Measurements from ENCODE around the gene C1QA.

C1QA gene

GRCh38 chr1:22598736-22599135, 37.7 kb upstream of the C1QA start:
- Histone ChIP-seq H3K9me3 (ENCODE audit: control insufficient read depth in 5 of 5, low read length in 5 of 5) (no peaks in the 10 kb centered on the region), H3K9ac (ENCODE audit: low read length in 5 of 5) (no peak overlapping the region), H3K4me3 (ENCODE audit: low read depth in 1 of 5, low read length in 5 of 5) (no peak overlapping the region), H3K36me3 (ENCODE audit: control insufficient read depth in 5 of 5, insufficient read depth in 5 of 5, low read length in 5 of 5) (no peaks in the 10 kb centered on the region), H3K4me1 (ENCODE audit: control insufficient read depth in 5 of 5, insufficient read depth in 5 of 5, low read length in 5 of 5) (peaks cover 0 to 2% (median 0%) of the 10 kb centered on the region in 5 donors), H3K27me3 (ENCODE audit: control insufficient read depth in 5 of 5, insufficient read depth in 4 of 5, low read length in 5 of 5) (peaks cover 34 to 50% (median 42%) of the 10 kb centered on the region in 5 donors), H3K27ac (ENCODE audit: low read depth, low read length) (no peak overlapping the region)

DNA sequence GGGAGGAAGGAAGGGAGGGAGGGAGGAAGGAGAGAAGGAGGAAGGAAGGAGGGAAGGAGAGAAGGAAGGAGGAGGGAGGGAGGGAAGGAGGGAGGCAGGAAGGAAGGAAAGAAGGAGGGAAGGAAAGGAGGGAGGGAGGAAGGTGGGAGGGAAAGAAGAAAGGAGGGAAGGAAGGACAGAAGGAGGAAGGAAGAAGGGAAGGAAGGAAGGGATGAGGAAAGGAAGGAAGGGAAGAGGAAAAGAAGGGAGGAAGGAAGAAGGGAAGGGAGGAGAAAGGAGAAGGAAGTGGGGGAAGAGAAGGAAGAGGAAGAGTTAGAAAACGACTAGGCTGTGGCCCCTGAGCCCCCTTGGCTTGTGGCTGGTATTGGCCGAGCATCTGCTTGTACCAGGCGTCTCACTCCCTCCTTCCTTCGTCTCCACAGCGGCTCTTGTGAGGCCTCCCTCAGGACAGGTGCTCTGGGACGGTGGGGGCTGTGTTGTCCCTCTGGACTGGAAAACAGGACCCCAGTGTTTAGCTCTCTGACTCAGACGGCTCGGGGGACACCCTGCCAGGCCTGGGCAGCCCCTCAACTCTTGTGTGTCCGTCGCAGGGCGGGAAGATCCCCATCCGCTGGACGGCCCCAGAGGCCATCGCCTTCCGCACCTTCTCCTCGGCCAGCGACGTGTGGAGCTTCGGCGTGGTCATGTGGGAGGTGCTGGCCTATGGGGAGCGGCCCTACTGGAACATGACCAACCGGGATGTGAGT, 36.2 kb upstream of the C1QA start:
- Histone ChIP-seq H3K36me3 (ENCODE audit: control insufficient read depth in 5 of 5, insufficient read depth in 5 of 5, low read length in 5 of 5) (no peaks in the 10 kb centered on the region), H3K4me3 (ENCODE audit: low read depth in 1 of 5, low read length in 5 of 5) (no peak overlapping the region), H3K9me3 (ENCODE audit: control insufficient read depth in 5 of 5, low read length in 5 of 5) (no peaks in the 10 kb centered on the region), H3K27me3 (ENCODE audit: control insufficient read depth in 5 of 5, insufficient read depth in 4 of 5, low read length in 5 of 5) (peaks cover 31 to 51% (median 42%) of the 10 kb centered on the region in 5 donors), H3K9ac (ENCODE audit: low read length in 5 of 5) (no peak overlapping the region), H3K27ac (ENCODE audit: low read depth, low read length) (no peak overlapping the region), H3K4me1 (ENCODE audit: control insufficient read depth in 5 of 5, insufficient read depth in 5 of 5, low read length in 5 of 5) (peaks cover 0 to 2% (median 0%) of the 10 kb centered on the region in 5 donors)

GRCh38 chr1:22600817-22601605, 35.4 kb upstream of the C1QA start:
- Histone ChIP-seq H3K4me1 (ENCODE audit: control insufficient read depth in 5 of 5, insufficient read depth in 5 of 5, low read length in 5 of 5) (peaks cover 0 to 2% (median 0%) of the 10 kb centered on the region in 5 donors), H3K4me3 (ENCODE audit: low read depth in 1 of 5, low read length in 5 of 5) (no peak overlapping the region), H3K9me3 (ENCODE audit: control insufficient read depth in 5 of 5, low read length in 5 of 5) (no peaks in the 10 kb centered on the region), H3K27me3 (ENCODE audit: control insufficient read depth in 5 of 5, insufficient read depth in 4 of 5, low read length in 5 of 5) (peaks cover 24 to 47% (median 42%) of the 10 kb centered on the region in 5 donors), H3K36me3 (ENCODE audit: control insufficient read depth in 5 of 5, insufficient read depth in 5 of 5, low read length in 5 of 5) (no peaks in the 10 kb centered on the region), H3K27ac (ENCODE audit: low read depth, low read length) (no peak overlapping the region), H3K9ac (ENCODE audit: low read length in 5 of 5) (no peak overlapping the region)

- Histone ChIP-seq H3K36me3 (ENCODE audit: control insufficient read depth in 5 of 5, insufficient read depth in 5 of 5, low read length in 5 of 5) (no peaks in the 10 kb centered on the region), H3K9ac (ENCODE audit: low read length in 5 of 5) (no peak overlapping the region), H3K27me3 (ENCODE audit: control insufficient read depth in 5 of 5, insufficient read depth in 4 of 5, low read length in 5 of 5) (peaks cover 28 to 50% (median 42%) of the 10 kb centered on the region in 5 donors)
Observed at GRCh38 chr1:22601610-22602009, 34.8 kb upstream of the C1QA start.

DNA sequence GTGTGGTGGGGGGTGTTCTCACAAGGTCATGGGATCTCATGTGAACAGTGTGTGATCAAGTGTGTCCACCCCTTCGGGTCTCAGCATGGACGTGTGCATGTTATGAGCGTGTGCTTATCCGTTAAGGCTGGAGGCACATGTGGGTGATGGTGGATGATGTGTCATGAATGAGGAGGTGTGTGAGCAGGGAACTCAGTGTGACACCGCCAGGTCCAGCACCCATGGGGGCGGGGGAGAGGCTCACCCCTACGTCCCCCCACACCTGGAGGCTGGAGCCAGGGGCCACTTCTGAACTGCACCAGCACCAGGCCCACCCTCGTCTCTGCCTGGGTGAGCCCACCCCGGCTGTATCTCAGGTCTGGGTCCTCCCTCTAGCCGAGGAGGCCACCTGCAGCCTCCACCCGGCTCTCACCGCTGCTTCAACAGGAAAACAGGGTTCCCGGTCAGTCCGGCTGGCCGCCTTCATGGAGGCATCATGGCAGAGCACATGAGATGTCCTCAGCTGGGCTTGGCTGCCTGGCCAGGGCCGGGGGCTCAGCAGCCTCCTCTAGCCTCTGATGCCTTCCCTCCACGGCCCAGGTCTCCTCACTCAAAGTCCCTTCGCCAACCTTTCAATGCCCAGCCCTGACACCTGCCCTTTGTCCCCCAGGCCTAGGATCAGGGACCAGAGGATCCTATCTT, 34.2 kb upstream of the C1QA start:
- Histone ChIP-seq H3K36me3 (ENCODE audit: control insufficient read depth in 5 of 5, insufficient read depth in 5 of 5, low read length in 5 of 5) (no peaks in the 10 kb centered on the region), H3K4me3 (ENCODE audit: low read depth in 1 of 5, low read length in 5 of 5) (no peak overlapping the region), H3K27me3 (ENCODE audit: control insufficient read depth in 5 of 5, insufficient read depth in 4 of 5, low read length in 5 of 5) (peaks cover 28 to 50% (median 42%) of the 10 kb centered on the region in 5 donors), H3K27ac (ENCODE audit: low read depth, low read length) (no peak overlapping the region), H3K9ac (ENCODE audit: low read length in 5 of 5) (no peak overlapping the region), H3K4me1 (ENCODE audit: control insufficient read depth in 5 of 5, insufficient read depth in 5 of 5, low read length in 5 of 5) (peaks cover 0 to 2% (median 0%) of the 10 kb centered on the region in 5 donors), H3K9me3 (ENCODE audit: control insufficient read depth in 5 of 5, low read length in 5 of 5) (no peaks in the 10 kb centered on the region)

More at GRCh38 chr1:22601610-22602009, 34.8 kb upstream of the C1QA start:
- Histone ChIP-seq H3K27ac (ENCODE audit: low read depth, low read length) (no peak overlapping the region), H3K4me1 (ENCODE audit: control insufficient read depth in 5 of 5, insufficient read depth in 5 of 5, low read length in 5 of 5) (peaks cover 0 to 2% (median 0%) of the 10 kb centered on the region in 5 donors), H3K9me3 (ENCODE audit: control insufficient read depth in 5 of 5, low read length in 5 of 5) (no peaks in the 10 kb centered on the region), H3K4me3 (ENCODE audit: low read depth in 1 of 5, low read length in 5 of 5) (no peak overlapping the region)

GRCh38 chr1:22606161-22606560, 30.3 kb upstream of the C1QA start:
- no peak overlapping the region for H3K4me3 ChIP-seq (ENCODE audit: low read depth in 1 of 5, low read length in 5 of 5)
- H3K36me3 ChIP-seq (ENCODE audit: control insufficient read depth in 5 of 5, insufficient read depth in 5 of 5, low read length in 5 of 5), result no peaks in the 10 kb centered on the region
- H3K9ac ChIP-seq (ENCODE audit: low read length in 5 of 5), result no peak overlapping the region
- H3K27me3 ChIP-seq (ENCODE audit: control insufficient read depth in 5 of 5, insufficient read depth in 4 of 5, low read length in 5 of 5), result peaks cover 27 to 52% (median 46%) of the 10 kb centered on the region in 5 donors
- peaks cover 0 to 2% (median 0%) of the 10 kb centered on the region in 5 donors for H3K4me1 ChIP-seq (ENCODE audit: control insufficient read depth in 5 of 5, insufficient read depth in 5 of 5, low read length in 5 of 5)
- H3K9me3 ChIP-seq (ENCODE audit: control insufficient read depth in 5 of 5, low read length in 5 of 5), result no peaks in the 10 kb centered on the region
- H3K27ac ChIP-seq (ENCODE audit: low read depth, low read length), result no peak overlapping the region

DNA sequence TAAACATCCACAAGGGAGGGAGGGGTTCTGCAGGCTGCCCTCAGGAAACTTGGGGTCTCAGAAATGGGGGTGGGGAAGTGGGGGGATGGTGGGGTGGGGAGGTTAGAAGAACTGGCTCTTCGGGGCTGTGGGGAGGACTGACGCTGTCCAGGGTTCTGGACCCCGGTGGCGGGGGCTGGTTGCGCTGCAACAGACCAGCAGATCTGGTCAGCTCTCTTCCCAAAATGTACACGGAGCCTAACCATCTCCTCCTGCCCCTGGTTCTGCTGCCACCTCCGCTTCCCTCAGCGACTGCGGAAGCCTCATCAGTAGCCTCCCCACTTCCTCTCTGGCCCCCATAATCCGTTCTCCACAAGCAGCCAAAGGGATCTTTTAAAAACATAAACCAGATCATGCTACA, 29.3 kb upstream of the C1QA start:
- H3K4me1 ChIP-seq (ENCODE audit: control insufficient read depth in 5 of 5, insufficient read depth in 5 of 5, low read length in 5 of 5), result no peaks in the 10 kb centered on the region
- no peaks in the 10 kb centered on the region for H3K9me3 ChIP-seq (ENCODE audit: control insufficient read depth in 5 of 5, low read length in 5 of 5)
- peaks cover 25 to 52% (median 46%) of the 10 kb centered on the region in 5 donors for H3K27me3 ChIP-seq (ENCODE audit: control insufficient read depth in 5 of 5, insufficient read depth in 4 of 5, low read length in 5 of 5)
- H3K9ac ChIP-seq (ENCODE audit: low read length in 5 of 5), result no peak overlapping the region
- H3K36me3 ChIP-seq (ENCODE audit: control insufficient read depth in 5 of 5, insufficient read depth in 5 of 5, low read length in 5 of 5), result no peaks in the 10 kb centered on the region
- H3K4me3 ChIP-seq (ENCODE audit: low read depth in 1 of 5, low read length in 5 of 5), result no peak overlapping the region
- H3K27ac ChIP-seq (ENCODE audit: low read depth, low read length), result no peak overlapping the region

DNA sequence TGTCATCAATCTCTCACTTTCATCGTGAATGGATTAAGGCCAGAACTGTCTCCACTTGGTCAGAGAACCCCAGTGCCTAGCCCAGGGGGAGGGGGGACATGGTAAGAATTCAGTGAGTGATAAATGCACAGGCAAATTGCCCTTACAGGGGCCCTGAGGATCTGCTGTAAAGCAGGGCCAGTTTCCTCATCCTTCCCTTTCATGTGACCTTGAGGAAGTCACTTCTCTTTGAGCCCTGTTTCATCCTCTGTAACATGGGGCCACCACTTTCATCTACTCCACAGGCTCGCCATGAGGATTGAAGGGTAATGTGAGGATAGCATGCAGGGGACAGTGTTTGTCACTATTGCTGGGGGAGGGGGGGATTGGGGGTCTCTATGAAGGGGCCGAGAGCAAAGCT, 28.1 kb upstream of the C1QA start:
- no peaks in the 10 kb centered on the region for H3K4me1 ChIP-seq (ENCODE audit: control insufficient read depth in 5 of 5, insufficient read depth in 5 of 5, low read length in 5 of 5)
- H3K27ac ChIP-seq (ENCODE audit: low read depth, low read length), result no peak overlapping the region
- H3K27me3 ChIP-seq (ENCODE audit: control insufficient read depth in 5 of 5, insufficient read depth in 4 of 5, low read length in 5 of 5), result peaks cover 17 to 59% (median 39%) of the 10 kb centered on the region in 5 donors
- H3K9ac ChIP-seq (ENCODE audit: low read length in 5 of 5), result no peak overlapping the region
- H3K9me3 ChIP-seq (ENCODE audit: control insufficient read depth in 5 of 5, low read length in 5 of 5), result no peaks in the 10 kb centered on the region
- H3K36me3 ChIP-seq (ENCODE audit: control insufficient read depth in 5 of 5, insufficient read depth in 5 of 5, low read length in 5 of 5), result no peaks in the 10 kb centered on the region
- no peak overlapping the region for H3K4me3 ChIP-seq (ENCODE audit: low read depth in 1 of 5, low read length in 5 of 5)

DNA sequence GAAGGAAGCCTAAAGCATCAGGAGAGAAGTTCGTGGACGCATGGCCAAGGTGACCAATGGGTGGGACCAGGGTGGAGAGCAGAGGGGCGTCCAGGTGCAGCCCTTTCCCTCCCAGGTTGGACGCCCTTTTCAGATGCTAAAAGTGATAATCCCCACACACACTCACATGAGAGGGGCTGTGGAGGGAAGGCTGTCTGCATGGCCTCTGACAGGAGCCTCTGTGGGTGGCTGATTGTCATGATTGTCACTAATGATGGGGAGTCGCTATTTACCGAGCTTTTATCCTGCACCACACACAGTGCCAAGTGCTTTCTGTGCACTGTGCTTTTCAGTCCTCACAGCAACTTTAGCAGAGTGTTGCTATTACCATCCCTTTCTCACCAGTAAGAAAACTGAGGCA, 27.1 kb upstream of the C1QA start:
- no peak overlapping the region for H3K4me3 ChIP-seq (ENCODE audit: low read depth in 1 of 5, low read length in 5 of 5)
- H3K27me3 ChIP-seq (ENCODE audit: control insufficient read depth in 5 of 5, insufficient read depth in 4 of 5, low read length in 5 of 5), result peaks cover 21 to 55% (median 41%) of the 10 kb centered on the region in 5 donors
- H3K4me1 ChIP-seq (ENCODE audit: control insufficient read depth in 5 of 5, insufficient read depth in 5 of 5, low read length in 5 of 5), result no peaks in the 10 kb centered on the region
- no peak overlapping the region for H3K27ac ChIP-seq (ENCODE audit: low read depth, low read length)
- H3K36me3 ChIP-seq (ENCODE audit: control insufficient read depth in 5 of 5, insufficient read depth in 5 of 5, low read length in 5 of 5), result no peaks in the 10 kb centered on the region
- no peaks in the 10 kb centered on the region for H3K9me3 ChIP-seq (ENCODE audit: control insufficient read depth in 5 of 5, low read length in 5 of 5)
- H3K9ac ChIP-seq (ENCODE audit: low read length in 5 of 5), result no peak overlapping the region

All from subcutaneous abdominal adipose tissue (tissue), 5 donors.